Smooth muscle cell of the brain vasculature (primary cell): Measurements from ENCODE around the gene PRSS56.

ENCODE experiments used
- DNase-seq: peaks from one replicate; pipeline ENCODE4 v3.0.0-alpha.2; 2012; ENCODE audit warnings: low read depth, low spot score

PRSS56 gene

DNA sequence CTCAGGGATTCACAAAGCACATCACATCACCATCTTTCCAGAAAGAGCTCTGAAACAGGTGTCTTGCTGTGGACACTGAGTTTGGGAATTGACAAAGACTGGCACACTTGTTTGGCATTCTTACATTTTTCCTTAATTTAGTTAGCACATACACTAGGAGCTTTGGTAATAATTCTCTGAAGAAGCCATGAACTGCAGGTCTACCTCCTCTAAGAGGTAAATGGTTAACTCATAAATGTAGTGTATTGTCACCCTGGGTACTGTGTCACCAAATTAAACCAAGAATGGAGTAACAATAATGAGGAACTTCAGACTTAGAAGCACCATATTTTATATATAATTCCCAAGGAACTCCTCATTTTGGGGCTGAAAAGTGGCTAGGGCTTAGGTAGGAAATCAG, 52.9 kb downstream of the PRSS56 start:
- DNase-seq = no peak

DNA sequence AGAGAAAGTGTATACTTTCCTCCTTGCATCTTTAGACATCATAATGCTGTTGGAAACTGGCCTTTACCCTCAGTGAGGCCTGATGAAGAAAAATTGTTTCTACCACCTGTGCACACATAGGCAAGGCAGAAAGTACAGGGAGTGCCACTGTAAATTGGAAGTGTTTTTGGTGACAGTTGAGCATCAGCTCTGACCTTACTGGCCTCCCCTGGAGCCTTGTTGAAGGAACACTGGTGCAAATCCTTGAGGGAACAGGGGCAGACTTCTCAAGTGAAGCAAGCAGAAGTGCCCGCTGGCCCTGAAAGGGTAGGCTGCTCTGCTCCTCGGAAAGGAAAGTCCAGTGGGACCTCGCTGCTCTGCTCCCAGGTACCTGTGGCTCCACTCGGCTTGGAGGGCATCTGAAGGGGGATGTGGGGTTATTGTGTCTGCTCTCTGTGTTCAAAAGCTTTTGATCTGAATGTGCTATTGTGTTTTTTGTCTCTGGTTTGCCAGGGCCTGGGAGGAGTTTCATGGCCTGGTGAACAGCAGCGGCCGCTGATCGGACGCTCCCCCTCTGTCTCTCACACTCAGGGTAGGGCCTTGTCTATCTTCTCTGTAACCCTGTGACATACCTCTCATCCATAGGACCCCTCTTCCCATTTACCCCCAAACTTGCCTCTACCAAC, 53.7 kb downstream of the PRSS56 start:
- no peak for DNase-seq

DNA sequence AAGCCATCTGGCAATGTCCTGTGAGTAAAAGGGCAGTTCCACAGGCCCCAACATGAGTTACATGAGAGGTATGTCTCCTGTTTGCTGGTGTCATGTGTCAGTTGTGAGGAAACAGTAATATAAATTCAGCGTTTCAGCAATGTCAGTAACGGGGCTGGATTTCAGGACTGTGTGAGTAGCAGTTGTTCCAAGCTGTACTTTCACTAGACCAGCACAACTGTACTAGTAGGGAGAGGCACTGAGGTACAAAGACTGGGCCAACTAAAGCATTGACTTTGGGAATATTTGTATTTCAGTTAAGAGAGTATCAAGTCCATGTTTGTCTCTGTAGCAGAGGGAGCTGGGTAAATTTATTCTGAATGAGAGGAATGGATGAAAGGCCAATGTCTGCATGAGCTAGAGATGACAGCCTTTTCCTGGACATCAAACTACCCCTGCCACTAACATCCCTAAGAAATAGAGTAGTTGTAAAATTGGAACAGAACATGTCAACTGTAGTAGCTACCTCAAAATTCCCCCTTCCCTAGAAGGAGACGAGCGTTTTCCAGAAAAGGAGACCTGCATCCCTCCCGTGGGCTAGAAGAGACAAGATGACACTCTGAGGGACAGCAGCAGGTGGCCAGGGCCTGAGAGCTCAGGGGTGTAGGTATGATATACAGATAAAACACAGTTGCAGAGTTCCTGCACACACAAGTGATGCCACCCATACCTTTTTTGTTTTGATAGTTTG, 54.7 kb downstream of the PRSS56 start:
- no peak for DNase-seq
